Skin epidermis (tissue), 12 donors: ENCODE results near the gene METTL6.
A peak's percentile ranks its signal among the peaks of the same experiment; 100 is the strongest.
"Not testable (repeated sequence)": the region's sequence is repeated elsewhere in the genome, so short reads cannot be mapped to it uniquely, and the experiment has no call there.

Source experiments
- H3K27ac ChIP-seq, 21 experiments: fragments of 200-600 bp; sonication (generic) in 11 of 21; one replicate each; pipeline ENCODE4 v1.5.0; 2020; ENCODE audit warnings: mild to moderate bottlenecking in 3 of 21, inconsistent platforms in 2 of 21, moderate library complexity in 2 of 21
- H3K4me3 ChIP-seq, 7 experiments: fragments of 200-600 bp; sonication (generic) in 2 of 7; one replicate each; pipeline ENCODE4 v1.5.0; 2020; ENCODE audit warnings: inconsistent platforms in 2 of 7, mild to moderate bottlenecking in 2 of 7, moderate library complexity in 1 of 7

The METTL6 gene

DNA sequence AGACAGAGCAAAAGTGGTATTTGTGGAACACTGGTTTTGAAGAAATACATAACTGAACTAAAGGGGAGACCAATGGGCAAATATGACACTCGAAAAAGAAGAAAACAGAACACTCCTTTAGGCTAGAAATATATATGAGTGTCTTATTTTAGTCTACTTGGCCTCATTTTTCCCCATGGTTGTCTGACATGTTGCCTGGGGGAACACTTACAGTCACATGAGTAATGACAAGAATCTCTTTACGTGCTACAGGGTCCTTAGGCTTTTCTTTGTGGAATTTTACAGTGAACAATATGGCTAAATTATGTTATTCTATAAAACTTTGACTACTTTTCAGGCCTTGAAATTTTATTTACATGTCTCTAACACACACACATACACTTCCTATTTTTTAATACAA, 17.6 kb downstream of the METTL6 start:
- Histone ChIP-seq H3K4me3 (no peak overlapping the region), H3K27ac (no peak overlapping the region)

- H3K27ac ChIP-seq: no peak overlapping the region
Observed at GRCh38 chr3:15409239-15409638, 18.1 kb downstream of the METTL6 start.

GRCh38 chr3:15405448-15406050, 21.8 kb downstream of the METTL6 start:
- Histone ChIP-seq H3K4me3 (no peak overlapping the region), H3K27ac (no peak overlapping the region)

More at GRCh38 chr3:15409239-15409638, 18.1 kb downstream of the METTL6 start:
- H3K4me3 ChIP-seq: no peak overlapping the region

DNA sequence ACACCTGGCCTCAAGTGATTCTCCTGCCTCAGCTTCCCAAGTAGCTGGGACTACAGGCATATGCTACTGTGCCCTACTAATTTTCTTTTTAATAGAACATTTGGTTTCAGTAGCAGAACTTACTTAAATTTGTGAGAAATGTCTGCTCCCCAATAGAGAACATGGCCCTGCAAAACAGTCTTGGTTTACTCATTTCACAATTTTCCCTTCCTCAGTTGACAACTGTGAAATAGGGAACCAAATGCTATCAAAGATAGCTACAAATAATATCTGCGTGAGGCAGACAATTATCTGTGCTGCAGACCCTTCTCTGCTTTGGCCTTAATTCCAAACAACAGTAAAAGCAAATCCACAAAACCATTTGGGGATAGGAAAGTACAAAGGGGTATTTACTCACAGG, 22.6 kb downstream of the METTL6 start:
- Histone ChIP-seq H3K4me3 (no peak overlapping the region), H3K27ac (no peak overlapping the region)

- no peak overlapping the region for H3K4me3 ChIP-seq
- no peak overlapping the region for H3K27ac ChIP-seq
Observed at GRCh38 chr3:15403965-15404364, 23.4 kb downstream of the METTL6 start.

DNA sequence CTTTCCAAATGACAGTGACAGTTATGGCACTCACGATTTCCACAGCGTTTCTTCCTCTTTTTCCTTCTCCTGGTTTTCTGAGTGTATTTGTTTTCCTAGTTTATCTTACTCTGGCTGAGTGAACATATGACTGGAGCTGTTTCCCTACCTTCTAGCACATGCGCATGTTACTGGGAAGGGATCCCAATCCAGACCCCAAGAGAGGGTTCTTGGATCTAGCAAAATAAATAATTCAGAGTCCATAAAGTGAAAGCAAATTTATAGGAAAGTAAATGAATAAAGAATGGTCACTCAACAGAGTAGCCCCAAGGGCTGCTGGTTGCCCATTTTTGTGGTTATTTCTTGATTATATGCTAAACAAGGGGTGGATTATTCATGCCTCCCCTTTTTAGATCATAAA, 23.8 kb downstream of the METTL6 start:
- peak overlapping the region in 1 of 21 experiments; percentile 50 for H3K27ac ChIP-seq
- H3K4me3 ChIP-seq: no peak overlapping the region

DNA sequence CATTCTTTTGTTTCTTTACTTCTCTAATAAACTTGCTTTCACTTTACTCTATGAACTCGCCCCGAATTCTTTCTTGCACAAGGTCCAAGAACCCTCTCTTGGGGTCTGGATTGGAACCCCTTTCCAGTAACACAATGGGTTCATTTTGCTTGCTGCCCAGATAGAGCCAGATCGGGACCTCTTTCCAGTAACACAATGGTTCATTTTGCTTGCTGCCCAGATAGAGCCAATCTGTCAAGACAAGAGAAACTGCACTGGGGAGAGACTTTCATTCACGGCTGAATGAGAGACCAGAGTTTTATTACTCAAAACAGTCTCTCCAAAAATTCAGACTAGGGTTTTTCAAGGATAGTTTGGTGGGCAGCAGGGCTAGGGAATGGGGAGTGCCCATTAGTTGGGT, 25.4 kb downstream of the METTL6 start:
- no peak overlapping the region for H3K4me3 ChIP-seq
- peak overlapping the region in 1 of 21 experiments; percentile 2 for H3K27ac ChIP-seq

- Histone ChIP-seq H3K27ac (no peak overlapping the region), H3K4me3 (no peak overlapping the region)
Observed at GRCh38 chr3:15399970-15400369, 27.4 kb downstream of the METTL6 start.

DNA sequence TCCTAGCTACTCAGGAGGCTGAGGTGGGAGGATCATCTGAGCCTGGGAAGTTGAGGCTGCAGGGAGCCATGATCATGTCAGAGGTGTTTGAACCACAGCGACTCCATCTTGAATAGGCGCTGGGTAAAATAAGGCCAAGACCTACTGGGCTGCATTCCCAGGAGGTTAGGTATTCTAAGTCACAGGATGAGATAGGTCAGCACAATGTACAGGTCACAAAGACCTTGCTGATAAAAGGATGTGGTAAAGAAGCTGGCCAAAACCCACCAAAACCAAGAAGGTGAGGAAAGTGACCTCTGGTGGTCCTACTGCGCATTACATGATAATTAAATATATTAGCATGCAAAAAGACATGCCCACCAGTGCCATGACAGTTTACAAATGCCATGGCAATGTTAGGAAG, 28.6 kb downstream of the METTL6 start:
- not testable (repeated sequence) for H3K27ac ChIP-seq

DNA sequence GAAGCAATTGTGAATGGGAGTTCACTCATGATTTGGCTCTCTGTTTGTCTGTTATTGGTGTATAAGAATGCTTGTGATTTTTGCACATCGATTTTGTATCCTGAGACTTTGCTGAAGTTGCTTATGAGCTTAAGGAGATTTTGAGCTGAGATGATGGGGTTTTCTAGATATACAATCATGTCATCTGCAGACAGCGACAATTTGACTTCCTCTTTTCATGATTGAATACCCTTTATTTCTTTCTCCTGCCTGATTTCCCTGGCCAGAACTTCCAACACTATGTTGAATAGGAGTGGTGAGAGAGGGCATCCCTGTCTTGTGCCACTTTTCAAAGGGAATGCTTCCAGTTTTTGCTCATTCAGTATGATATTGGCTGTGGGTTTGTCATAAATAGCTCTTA, 34.1 kb downstream of the METTL6 start:
- not testable (repeated sequence) for H3K27ac ChIP-seq, H3K4me3 ChIP-seq

More for the DNA sequence above, 28.6 kb downstream of the METTL6 start:
- H3K4me3 ChIP-seq: not testable (repeated sequence)

DNA sequence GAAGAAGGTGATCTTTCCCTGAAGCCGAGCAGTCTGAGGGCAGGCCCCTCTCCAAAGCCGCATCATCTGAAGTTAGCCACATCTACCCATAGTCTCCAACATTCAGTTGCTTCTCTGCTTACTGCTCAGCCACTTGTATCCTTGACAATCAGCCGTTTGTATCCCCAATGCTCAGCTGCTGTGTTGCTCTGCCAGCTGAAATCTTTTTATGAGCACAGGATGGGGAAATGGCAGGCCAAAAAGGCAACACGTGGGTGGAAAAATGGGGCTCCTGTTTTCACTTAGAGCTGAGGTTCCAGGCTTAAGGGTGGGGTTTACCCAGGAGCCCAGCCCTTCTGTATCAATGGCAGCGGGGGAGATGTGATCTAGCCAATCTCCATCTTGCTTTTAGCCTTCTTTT, 36.3 kb downstream of the METTL6 start:
- Histone ChIP-seq H3K4me3 (no peak overlapping the region), H3K27ac (peak overlapping the region in 1 of 21 experiments; percentile 64)

GRCh38 chr3:15390460-15390859, 36.9 kb downstream of the METTL6 start:
- peak overlapping the region in 1 of 21 experiments; percentile 33 for H3K27ac ChIP-seq
- H3K4me3 ChIP-seq: no peak overlapping the region

DNA sequence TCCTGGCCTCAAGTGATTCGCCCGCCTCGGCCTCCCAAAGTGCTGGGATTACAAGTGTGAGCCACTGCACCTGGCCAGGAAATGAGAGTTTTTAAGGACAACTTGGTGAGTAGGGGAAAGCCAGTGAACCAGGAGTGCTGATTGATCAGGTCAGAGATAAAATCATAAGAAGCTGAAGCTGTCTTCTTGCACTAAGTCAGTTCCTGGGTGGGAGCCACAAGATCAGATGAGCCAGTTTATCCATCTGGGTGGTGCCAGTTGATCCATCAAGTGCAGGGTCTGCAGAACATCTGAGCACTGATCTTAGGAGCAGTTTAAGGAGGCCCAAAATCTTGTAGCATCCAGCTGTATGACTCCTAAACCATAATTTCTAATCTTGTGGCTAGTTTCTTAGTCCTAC, 39.0 kb downstream of the METTL6 start:
- H3K27ac ChIP-seq: not testable (repeated sequence)

GRCh38 chr3:15387735-15388134, 39.6 kb downstream of the METTL6 start:
- no peak overlapping the region for H3K27ac ChIP-seq
- no peak overlapping the region for H3K4me3 ChIP-seq

More for the DNA sequence above, 39.0 kb downstream of the METTL6 start:
- H3K4me3 ChIP-seq: not testable (repeated sequence)

- Histone ChIP-seq H3K27ac (no peak overlapping the region), H3K4me3 (no peak overlapping the region)
Observed at GRCh38 chr3:15387171-15387581, 40.2 kb downstream of the METTL6 start.

DNA sequence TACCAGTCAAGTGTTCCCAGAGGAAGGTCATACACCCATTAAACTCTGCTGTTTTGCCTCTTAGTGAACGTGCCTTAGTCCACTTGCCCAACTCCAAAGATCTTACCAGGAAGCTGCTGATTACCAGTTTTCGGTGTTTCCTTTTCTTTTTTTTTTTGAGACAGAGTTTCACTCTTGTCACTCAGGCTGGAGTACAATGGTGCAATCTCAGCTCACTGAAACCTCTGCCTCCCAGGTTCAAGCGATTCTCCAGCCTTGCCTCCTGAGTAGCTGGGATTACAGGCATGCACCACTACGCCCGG, 40.7 kb downstream of the METTL6 start:
- not testable (repeated sequence) for H3K4me3 ChIP-seq, H3K27ac ChIP-seq

DNA sequence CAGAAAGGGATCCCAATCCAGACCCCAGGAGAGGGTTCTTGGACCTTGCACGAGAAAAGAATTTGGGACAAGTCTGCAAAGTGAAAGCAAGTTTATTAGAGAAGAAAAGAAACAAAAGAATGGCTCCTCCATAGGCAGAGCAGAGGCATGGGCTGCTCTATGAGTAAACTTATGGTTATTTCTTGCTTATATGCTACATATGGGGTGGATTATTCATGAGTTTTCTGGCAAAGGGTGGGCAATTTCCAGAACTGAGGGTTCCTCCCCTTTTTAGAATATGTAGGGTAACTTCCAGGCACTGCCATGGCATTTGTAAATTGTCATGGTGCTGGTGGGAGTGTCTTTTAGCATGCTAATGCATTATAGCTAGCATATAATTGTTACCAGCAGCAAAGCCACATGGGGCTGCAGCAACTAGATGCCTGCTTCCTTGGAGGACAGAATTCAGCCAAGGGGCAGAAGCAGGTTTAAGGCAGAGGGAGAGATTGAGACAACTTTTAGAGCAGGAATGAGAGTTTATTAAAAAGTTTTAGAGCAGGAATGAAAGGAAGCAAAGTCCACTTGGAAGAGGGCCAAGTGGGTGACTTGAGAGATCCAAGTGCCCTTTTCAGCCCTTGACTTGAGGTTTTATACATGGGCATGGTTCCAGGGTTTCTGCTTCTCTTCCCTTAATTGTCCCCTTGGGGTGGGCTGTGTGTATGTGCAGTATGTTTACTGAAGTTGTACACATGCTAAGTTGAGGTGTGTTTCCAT, 41.3 kb downstream of the METTL6 start:
- Histone ChIP-seq H3K4me3 (no peak overlapping the region), H3K27ac (peak overlapping the region in 2 of 21 experiments; percentile 10 to 61)

DNA sequence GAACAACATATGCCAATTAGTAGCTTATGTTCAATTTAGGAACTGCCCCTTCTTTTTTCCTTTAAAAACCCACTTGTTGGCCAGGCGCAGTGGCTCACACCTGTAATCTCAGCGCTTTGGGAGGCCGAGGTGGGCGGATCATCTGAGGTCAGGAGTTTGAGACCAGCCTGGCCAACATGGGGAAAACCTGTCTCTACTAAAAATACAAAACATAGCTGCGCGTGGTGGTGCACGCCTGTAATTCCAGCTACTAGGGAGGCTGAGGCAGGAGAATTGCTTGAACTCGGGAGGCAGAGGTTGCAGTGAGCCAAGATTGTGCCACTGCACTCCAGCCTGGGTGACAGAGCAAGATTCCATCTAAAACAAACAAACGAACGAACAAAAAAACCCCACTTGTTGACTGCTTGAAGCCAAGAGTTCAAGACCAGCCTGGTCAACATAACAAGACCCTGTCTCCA, 42.1 kb downstream of the METTL6 start:
- peak overlapping the region in 4 of 21 experiments; percentile 6 to 61 (median 25) for H3K27ac ChIP-seq

DNA sequence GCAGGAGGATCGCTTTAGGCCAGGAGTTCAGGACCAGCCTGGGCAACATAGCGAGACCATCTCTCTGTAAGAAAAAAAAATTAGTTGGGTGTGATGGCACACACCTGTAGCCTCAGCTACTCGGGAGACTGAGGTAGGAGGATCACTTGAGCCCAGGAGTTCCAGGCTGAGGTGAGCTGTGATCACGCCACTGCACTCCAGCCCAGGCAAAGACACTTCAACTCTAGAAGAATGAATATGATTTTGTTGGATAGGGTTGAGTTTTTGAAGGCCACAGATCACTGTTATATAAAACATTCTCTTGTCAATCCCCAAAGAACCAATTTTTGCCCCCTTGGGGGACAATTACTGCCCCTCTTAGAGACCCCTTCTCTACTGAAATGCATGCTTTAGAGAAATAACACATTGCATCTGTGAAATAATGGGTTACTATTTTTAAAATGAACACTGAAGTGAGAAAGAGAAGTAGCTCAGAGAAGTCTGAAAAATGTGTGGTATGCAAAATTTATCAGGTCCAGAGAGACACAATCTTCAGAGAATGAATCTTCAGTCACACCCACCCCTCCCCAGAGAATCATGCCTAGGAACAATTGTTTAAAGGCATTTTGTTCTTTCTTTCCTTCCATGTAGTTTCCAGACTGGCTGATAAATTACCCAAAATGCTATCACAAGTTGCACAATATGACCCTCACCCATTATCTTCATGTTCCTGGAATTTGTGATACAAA, 42.7 kb downstream of the METTL6 start:
- Histone ChIP-seq H3K27ac (peak overlapping the region in 7 of 21 experiments; percentile 5 to 61 (median 18)), H3K4me3 (no peak overlapping the region)

More for the DNA sequence above, 42.1 kb downstream of the METTL6 start:
- H3K4me3 ChIP-seq: not testable (repeated sequence)

GRCh38 chr3:15382405-15382923, 44.9 kb downstream of the METTL6 start:
- no peak overlapping the region for H3K27ac ChIP-seq

More at GRCh38 chr3:15382405-15382923, 44.9 kb downstream of the METTL6 start:
- H3K4me3 ChIP-seq: no peak overlapping the region
